Parathyroid adenoma (tissue), 2 donors: ENCODE data around the gene PLS1.

Source experiments
- H2AFZ ChIP-seq: fragments of 300-600 bp; sonication (generic); one replicate; pipeline ENCODE4 v1.7.0; 2017; ENCODE audit warnings: antibody characterized with exemption, mild to moderate bottlenecking
- H3K27ac ChIP-seq: fragments of 300-600 bp; sonication (generic); one replicate; pipeline ENCODE4 v1.7.0; 2017
- H3K27me3 ChIP-seq: fragments of 300-600 bp; sonication (generic); one replicate; pipeline ENCODE4 v1.7.0; 2017; ENCODE audit warnings: low read length; ENCODE audit not compliant: control insufficient read depth, insufficient read depth
- H3K36me3 ChIP-seq: fragments of 300-600 bp; sonication (generic); one replicate; pipeline ENCODE4 v1.7.0; 2017; ENCODE audit warnings: low read length; ENCODE audit not compliant: control insufficient read depth, insufficient read depth
- H3K4me1 ChIP-seq: fragments of 300-600 bp; sonication (generic); one replicate; pipeline ENCODE4 v1.7.0; 2017; ENCODE audit warnings: control low read depth
- H3K4me2 ChIP-seq: fragments of 300-600 bp; sonication (generic); one replicate; pipeline ENCODE4 v1.7.0; 2017; ENCODE audit warnings: low read length
- H3K4me3 ChIP-seq: fragments of 300-600 bp; sonication (generic); one replicate; pipeline ENCODE4 v1.7.0; 2017; ENCODE audit warnings: low read depth, low read length
- H3K79me2 ChIP-seq: fragments of 300-600 bp; sonication (generic); one replicate; pipeline ENCODE4 v1.7.0; 2017; ENCODE audit warnings: control low read depth
- H3K9ac ChIP-seq: fragments of 300-600 bp; sonication (generic); one replicate; pipeline ENCODE4 v1.7.0; 2017; ENCODE audit warnings: mild to moderate bottlenecking
- H3K9me3 ChIP-seq: fragments of 300-600 bp; sonication (generic); one replicate; pipeline ENCODE4 v1.7.0; 2017; ENCODE audit warnings: low read length; ENCODE audit not compliant: control insufficient read depth
- TF ChIP-seq, protein P1 (sequence below): fragments of 300-600 bp; sonication (generic); IDR thresholded peaks from one replicate; pipeline ENCODE4 v1.7.0; 2017; ENCODE audit warnings: antibody characterized with exemption, mild to moderate bottlenecking
- donor health status: primary hyperparathyroidism.

The PLS1 gene

GRCh38 chr3:142614059-142614626 is 17.9 kb downstream of the PLS1 start:
- Histone ChIP-seq H3K4me2 (no peak overlapping the region), H3K36me3 (no peaks in the 10 kb centered on the region), H2AFZ (no peak overlapping the region), H3K27me3 (no peaks in the 10 kb centered on the region), H3K79me2 (no peaks in the 10 kb centered on the region), H3K9me3 (no peaks in the 10 kb centered on the region), H3K27ac (no peak overlapping the region), H3K4me1 (no peaks in the 10 kb centered on the region), H3K4me3 (no peak overlapping the region), H3K9ac (no peak overlapping the region)
- TF ChIP-seq, protein P1, sequence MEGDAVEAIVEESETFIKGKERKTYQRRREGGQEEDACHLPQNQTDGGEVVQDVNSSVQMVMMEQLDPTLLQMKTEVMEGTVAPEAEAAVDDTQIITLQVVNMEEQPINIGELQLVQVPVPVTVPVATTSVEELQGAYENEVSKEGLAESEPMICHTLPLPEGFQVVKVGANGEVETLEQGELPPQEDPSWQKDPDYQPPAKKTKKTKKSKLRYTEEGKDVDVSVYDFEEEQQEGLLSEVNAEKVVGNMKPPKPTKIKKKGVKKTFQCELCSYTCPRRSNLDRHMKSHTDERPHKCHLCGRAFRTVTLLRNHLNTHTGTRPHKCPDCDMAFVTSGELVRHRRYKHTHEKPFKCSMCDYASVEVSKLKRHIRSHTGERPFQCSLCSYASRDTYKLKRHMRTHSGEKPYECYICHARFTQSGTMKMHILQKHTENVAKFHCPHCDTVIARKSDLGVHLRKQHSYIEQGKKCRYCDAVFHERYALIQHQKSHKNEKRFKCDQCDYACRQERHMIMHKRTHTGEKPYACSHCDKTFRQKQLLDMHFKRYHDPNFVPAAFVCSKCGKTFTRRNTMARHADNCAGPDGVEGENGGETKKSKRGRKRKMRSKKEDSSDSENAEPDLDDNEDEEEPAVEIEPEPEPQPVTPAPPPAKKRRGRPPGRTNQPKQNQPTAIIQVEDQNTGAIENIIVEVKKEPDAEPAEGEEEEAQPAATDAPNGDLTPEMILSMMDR, result no peak

DNA sequence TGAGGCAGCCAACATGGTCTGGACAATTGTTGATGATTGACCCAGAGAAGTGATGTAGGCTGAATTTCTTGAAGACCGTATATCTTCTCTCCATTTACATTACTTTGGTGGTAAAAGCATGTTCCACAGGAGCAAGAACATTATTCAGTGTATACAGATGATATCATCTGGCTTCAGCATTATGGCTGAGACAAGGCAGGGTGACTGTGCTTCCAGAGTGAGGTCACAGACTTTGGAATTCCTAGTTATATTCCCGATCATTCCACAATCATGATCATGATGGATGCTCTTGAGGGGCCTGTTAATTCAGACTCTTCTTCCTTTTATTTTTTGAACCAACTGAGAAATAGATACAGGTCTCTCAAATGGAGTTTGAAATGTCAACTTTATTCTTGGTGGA is 19.0 kb downstream of the PLS1 start:
- TF ChIP-seq, protein P1, result no peak
- H2AFZ ChIP-seq, result no peak overlapping the region
- H3K79me2 ChIP-seq, result no peaks in the 10 kb centered on the region
- H3K36me3 ChIP-seq, result no peaks in the 10 kb centered on the region
- H3K4me1 ChIP-seq, result no peaks in the 10 kb centered on the region
- H3K9ac ChIP-seq, result no peak overlapping the region
- no peak overlapping the region for H3K4me3 ChIP-seq
- no peak overlapping the region for H3K27ac ChIP-seq
- no peak overlapping the region for H3K4me2 ChIP-seq
- no peaks in the 10 kb centered on the region for H3K9me3 ChIP-seq
- H3K27me3 ChIP-seq, result no peaks in the 10 kb centered on the region

GRCh38 chr3:142618917-142619461 is 22.8 kb downstream of the PLS1 start:
- H3K27me3 ChIP-seq, result no peaks in the 10 kb centered on the region
- no peak overlapping the region for H3K4me3 ChIP-seq
- H3K27ac ChIP-seq, result no peak overlapping the region
- no peak overlapping the region for H3K9ac ChIP-seq
- H3K9me3 ChIP-seq, result no peaks in the 10 kb centered on the region
- H3K4me1 ChIP-seq, result no peaks in the 10 kb centered on the region
- no peak overlapping the region for H3K4me2 ChIP-seq
- H3K79me2 ChIP-seq, result no peaks in the 10 kb centered on the region
- no peak overlapping the region for H2AFZ ChIP-seq
- no peaks in the 10 kb centered on the region for H3K36me3 ChIP-seq
- TF ChIP-seq, protein P1, result no peak

DNA sequence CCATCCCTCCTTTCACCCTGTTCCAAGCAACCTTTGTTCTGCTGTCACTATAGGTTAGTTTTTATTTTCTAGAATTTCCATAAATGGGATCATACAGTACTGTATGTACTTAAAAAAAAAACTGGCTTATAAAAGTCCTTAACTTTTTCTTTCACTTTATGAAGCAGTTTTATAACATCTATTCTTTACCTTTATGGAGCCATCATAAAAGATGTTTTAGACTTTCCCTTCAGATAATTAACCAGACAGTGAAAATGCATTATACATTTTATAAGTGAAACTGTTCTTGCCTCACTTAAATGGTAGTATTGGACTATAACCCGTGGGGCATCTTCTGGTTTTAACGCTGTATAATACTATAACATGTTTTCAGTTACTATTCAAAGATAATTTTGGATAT is 26.2 kb downstream of the PLS1 start:
- Histone ChIP-seq H3K4me3 (no peak overlapping the region), H3K27ac (no peak overlapping the region), H3K4me2 (no peak overlapping the region), H3K9me3 (no peaks in the 10 kb centered on the region), H3K9ac (no peak overlapping the region), H3K36me3 (no peaks in the 10 kb centered on the region), H3K79me2 (no peaks in the 10 kb centered on the region), H3K27me3 (no peaks in the 10 kb centered on the region), H2AFZ (no peak overlapping the region), H3K4me1 (no peaks in the 10 kb centered on the region)
- TF ChIP-seq, protein P1, result no peak

DNA sequence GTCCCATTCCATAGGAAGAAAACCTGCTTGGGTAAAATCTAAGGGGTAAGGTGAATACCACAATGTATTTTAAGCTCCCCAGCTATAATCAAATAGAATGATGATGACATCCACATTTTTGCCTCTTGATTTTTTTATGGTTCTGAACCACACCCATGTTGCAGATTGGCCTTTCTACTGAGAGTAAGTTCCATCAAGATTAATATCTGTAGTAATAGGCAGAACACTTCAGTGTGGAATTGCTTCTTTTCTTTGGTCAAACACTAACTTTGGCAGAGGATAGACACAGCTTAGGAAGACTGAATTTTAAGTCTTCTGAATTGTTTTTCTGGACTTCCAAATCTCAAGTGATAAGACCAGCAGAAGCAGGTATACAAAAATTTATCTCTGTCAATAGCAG is 27.0 kb downstream of the PLS1 start:
- H3K4me3 ChIP-seq, result no peak overlapping the region
- no peaks in the 10 kb centered on the region for H3K27me3 ChIP-seq
- H3K79me2 ChIP-seq, result no peaks in the 10 kb centered on the region
- H2AFZ ChIP-seq, result no peak overlapping the region
- H3K9ac ChIP-seq, result no peak overlapping the region
- H3K36me3 ChIP-seq, result no peaks in the 10 kb centered on the region
- no peak overlapping the region for H3K4me2 ChIP-seq
- no peak overlapping the region for H3K27ac ChIP-seq
- H3K4me1 ChIP-seq, result no peaks in the 10 kb centered on the region
- TF ChIP-seq, protein P1, result no peak
- no peaks in the 10 kb centered on the region for H3K9me3 ChIP-seq
